ENCODE data around the gene ARL13A. TPM values are rescaled to one million over a fixed set of nuclear protein-coding genes. Genes with fewer than 3 reads are reported as not detected.
"Not testable (repeated sequence)": the region's sequence is repeated elsewhere in the genome, so short reads cannot be mapped to it uniquely, and the experiment has no call there.

The ARL13A gene
- total RNA-seq, 2 experiments from 2014 or later, result not detected

- CTCF ChIA-PET, result no interaction called here
- Mint-ChIP-seq H3K9me3 (ENCODE audit: low read depth) (no peaks in the 10 kb centered on the region), H3K4me1 (no peaks in the 10 kb centered on the region), H3K27me3 (no peaks in the 10 kb centered on the region), H3K4me3 (no peak overlapping the region), H3K36me3 (no peaks in the 10 kb centered on the region), H3K27ac (no peak overlapping the region)
- no peak for ATAC-seq
- no peak for DNase-seq
These were observed 428 bp downstream of the ARL13A start for GRCh38 chrX:100969936-100970335.

- Mint-ChIP-seq H3K4me1 (no peaks in the 10 kb centered on the region), H3K9me3 (ENCODE audit: low read depth) (no peaks in the 10 kb centered on the region), H3K27ac (no peak overlapping the region), H3K4me3 (no peak overlapping the region), H3K36me3 (no peaks in the 10 kb centered on the region), H3K27me3 (no peaks in the 10 kb centered on the region)
- CTCF ChIA-PET, result no interaction called here
- ATAC-seq (no peak), DNase-seq (no peak)
These were observed 3.9 kb downstream of the ARL13A start for GRCh38 chrX:100973411-100973810.

- no peaks in the 10 kb centered on the region for H3K36me3 Mint-ChIP-seq
- H3K27ac Mint-ChIP-seq, result no peak overlapping the region
- CTCF ChIA-PET, result no interaction called here
- H3K27me3 Mint-ChIP-seq, result no peaks in the 10 kb centered on the region
- DNase-seq, result no peak
- ATAC-seq, result no peak
- H3K4me1 Mint-ChIP-seq, result peaks cover 2% of the 10 kb centered on the region
- H3K4me3 Mint-ChIP-seq, result no peak overlapping the region
- no peaks in the 10 kb centered on the region for H3K9me3 Mint-ChIP-seq (ENCODE audit: low read depth)
These were observed 5.7 kb downstream of the ARL13A start for GRCh38 chrX:100975212-100975611.

DNA sequence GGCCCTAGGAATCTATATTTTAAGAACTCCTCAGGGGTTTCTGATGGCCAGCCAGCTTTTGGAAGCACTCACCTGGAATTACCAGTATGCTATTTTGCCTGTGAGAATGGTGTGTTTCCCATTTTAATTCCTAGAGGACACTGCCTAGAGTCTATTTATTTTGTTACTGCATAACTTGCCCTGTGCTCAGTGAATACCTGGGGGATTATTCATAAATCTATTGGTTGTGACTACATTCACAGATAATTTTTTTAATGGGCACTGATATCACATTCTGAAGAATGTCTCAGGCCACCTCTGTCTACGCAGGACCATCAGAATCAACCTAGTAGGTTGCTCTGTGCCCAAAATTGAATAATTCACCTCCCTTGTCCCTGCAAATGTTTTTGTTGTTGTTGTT is 6.7 kb downstream of the ARL13A start:
- no peak for ATAC-seq
- no peak overlapping the region for H3K27ac Mint-ChIP-seq
- no peaks in the 10 kb centered on the region for H3K27me3 Mint-ChIP-seq
- H3K4me3 Mint-ChIP-seq, result no peak overlapping the region
- DNase-seq, result no peak
- CTCF ChIA-PET, result no interaction called here
- H3K36me3 Mint-ChIP-seq, result no peaks in the 10 kb centered on the region
- H3K4me1 Mint-ChIP-seq, result peaks cover 2% of the 10 kb centered on the region
- H3K9me3 Mint-ChIP-seq (ENCODE audit: low read depth), result no peaks in the 10 kb centered on the region

- DNase-seq (no peak), ATAC-seq (no peak)
- no peak overlapping the region for H3K4me3 Mint-ChIP-seq
- H3K36me3 Mint-ChIP-seq, result peaks cover 1% of the 10 kb centered on the region
- H3K27ac Mint-ChIP-seq, result no peak overlapping the region
- no peaks in the 10 kb centered on the region for H3K27me3 Mint-ChIP-seq
- no peaks in the 10 kb centered on the region for H3K9me3 Mint-ChIP-seq (ENCODE audit: low read depth)
- H3K4me1 Mint-ChIP-seq, result peaks cover 2% of the 10 kb centered on the region
- CTCF ChIA-PET, result no interaction called here
These were observed 10.5 kb downstream of the ARL13A start for GRCh38 chrX:100979881-100980607.

DNA sequence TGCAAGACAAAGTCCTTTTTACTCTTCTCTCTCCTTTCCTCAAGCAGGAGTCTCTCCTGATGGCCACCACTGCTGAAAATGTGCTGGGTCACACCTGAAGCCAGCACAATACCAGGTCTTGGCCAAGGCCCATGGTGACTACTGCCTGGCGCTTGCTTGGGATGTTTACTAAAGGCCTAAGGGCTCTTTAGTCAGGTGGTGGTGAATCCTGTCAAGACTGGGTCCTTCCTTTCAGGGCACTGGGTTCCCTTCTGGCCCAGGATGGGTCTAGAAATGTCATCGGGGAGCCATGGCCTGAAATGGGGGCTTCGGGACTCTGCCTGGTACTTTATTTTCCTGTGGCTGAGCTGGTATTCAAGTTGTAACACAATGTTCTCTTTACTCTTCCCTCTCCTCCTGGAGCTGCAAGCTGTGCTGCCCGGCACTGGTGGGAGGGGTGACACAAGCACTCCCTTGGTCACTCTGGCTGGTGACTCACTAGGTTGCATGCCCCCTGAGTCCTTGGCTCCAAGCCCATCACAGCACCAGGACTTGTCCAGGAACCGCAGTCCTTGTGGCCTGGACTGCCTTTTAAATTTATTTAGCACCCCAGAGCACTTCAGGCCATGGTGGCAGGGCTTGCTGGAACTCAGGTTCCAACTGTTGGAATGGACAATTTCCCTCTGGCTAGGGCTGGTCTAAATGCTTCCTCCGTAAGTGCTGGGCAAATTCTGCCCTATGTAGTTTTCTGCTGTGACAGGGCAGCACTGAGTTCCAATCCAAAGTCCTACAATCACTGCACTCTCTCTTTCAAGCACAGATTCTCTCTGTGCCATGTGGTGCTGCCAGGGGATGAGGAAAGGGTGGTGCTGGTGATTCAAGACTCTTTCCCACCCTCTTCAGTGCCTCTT is 11.3 kb downstream of the ARL13A start:
- H3K9me3 Mint-ChIP-seq (ENCODE audit: low read depth), result no peaks in the 10 kb centered on the region
- peaks cover 1% of the 10 kb centered on the region for H3K36me3 Mint-ChIP-seq
- CTCF ChIA-PET, result no interaction called here
- no peaks in the 10 kb centered on the region for H3K27me3 Mint-ChIP-seq
- peaks cover 2% of the 10 kb centered on the region for H3K4me1 Mint-ChIP-seq
- H3K27ac Mint-ChIP-seq, result no peak overlapping the region
- no peak overlapping the region for H3K4me3 Mint-ChIP-seq
- ATAC-seq (no peak), DNase-seq (no peak)

DNA sequence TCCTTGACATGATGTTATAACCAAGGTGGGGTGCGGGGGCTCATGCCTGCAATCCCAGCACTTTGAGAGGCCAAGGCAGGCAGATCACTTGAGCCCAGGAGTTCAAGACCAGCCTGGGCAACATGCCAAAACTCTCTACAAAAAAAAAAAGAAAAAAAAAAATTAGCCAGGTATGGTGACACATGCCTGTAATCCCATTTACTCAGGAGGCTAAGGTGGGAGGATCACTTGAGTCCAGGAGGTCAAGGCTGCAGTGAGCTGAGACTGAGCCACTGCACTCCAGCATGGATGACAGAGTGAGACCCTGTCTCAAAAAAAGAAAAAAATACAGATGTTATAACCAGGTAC is 12.0 kb downstream of the ARL13A start:
- H3K4me1 Mint-ChIP-seq; DNase-seq; ATAC-seq; H3K27ac Mint-ChIP-seq; H3K9me3 Mint-ChIP-seq (ENCODE audit: low read depth); H3K27me3 Mint-ChIP-seq; H3K36me3 Mint-ChIP-seq; H3K4me3 Mint-ChIP-seq: not testable (repeated sequence)
- CTCF ChIA-PET, result interaction anchor here (0.7 kb wide), 1 partner anchor 1024 kb away, joined by 3 read pairs; no protein-coding TSS in a partner anchor

GRCh38 chrX:100984818-100985217 is 15.3 kb downstream of the ARL13A start:
- H3K4me1 Mint-ChIP-seq, result peaks cover under 1% of the 10 kb centered on the region
- no peak overlapping the region for H3K4me3 Mint-ChIP-seq
- no peak overlapping the region for H3K27ac Mint-ChIP-seq
- CTCF ChIA-PET, result no interaction called here
- peaks cover 2% of the 10 kb centered on the region for H3K36me3 Mint-ChIP-seq
- DNase-seq (no peak), ATAC-seq (no peak)
- H3K27me3 Mint-ChIP-seq, result no peaks in the 10 kb centered on the region
- H3K9me3 Mint-ChIP-seq (ENCODE audit: low read depth), result no peaks in the 10 kb centered on the region

DNA sequence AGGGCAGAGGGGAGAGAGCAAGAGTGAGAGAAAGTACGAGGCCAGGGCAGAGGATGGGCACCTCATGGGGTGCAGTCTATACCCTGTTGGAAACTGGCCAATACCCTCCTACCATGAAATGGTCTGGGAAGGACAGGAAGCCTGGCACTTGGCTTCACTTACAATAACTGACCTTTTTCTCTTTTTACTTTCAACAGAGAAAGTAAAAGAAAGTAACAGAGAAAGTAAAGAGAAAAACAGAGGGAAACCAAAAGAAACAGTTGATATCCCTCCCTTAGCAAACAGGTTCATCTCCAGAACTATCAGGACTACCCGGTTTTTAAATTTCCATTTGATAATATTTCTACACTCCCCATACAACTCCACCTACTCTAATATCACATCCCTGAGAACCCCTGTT is 20.6 kb downstream of the ARL13A start:
- Mint-ChIP-seq H3K36me3 (peaks cover 8% of the 10 kb centered on the region), H3K4me3 (no peak overlapping the region), H3K27me3 (no peaks in the 10 kb centered on the region), H3K27ac (no peak overlapping the region), H3K4me1 (peaks cover 13% of the 10 kb centered on the region), H3K9me3 (ENCODE audit: low read depth) (no peaks in the 10 kb centered on the region)
- DNase-seq (no peak), ATAC-seq (no peak)
- CTCF ChIA-PET, result no interaction called here

GRCh38 chrX:100994352-100995281 is 25.1 kb downstream of the ARL13A start:
- Mint-ChIP-seq H3K9me3 (ENCODE audit: low read depth) (no peaks in the 10 kb centered on the region), H3K36me3 (peaks cover 12% of the 10 kb centered on the region), H3K27ac (peak overlapping the region; percentile 54), H3K4me3 (no peak overlapping the region), H3K4me1 (peaks cover 18% of the 10 kb centered on the region), H3K27me3 (no peaks in the 10 kb centered on the region)
- DNase-seq (no peak), ATAC-seq (peak; percentile 85)
- CTCF ChIA-PET, result no interaction called here

DNA sequence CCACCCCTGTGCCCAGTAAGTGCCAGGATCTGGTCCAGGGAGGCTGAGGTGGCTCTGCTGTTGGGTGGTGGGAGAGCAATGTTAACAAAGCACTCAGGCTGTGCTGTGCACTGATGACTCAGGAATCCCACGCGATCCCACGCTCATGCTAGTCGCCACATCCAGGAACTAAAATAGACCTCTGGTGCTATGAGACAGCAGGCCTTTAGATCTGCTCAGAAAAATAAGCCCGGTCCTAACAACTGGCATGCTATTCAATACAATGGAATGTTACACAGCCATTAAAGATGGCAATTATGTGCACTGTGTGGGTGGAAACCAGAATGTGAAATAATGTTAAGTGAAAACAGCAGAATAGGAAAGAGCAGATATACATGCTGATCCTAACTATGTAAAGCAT is 26.0 kb downstream of the ARL13A start:
- peak; percentile 39 for DNase-seq
- Mint-ChIP-seq H3K27me3 (no peaks in the 10 kb centered on the region), H3K9me3 (ENCODE audit: low read depth) (no peaks in the 10 kb centered on the region), H3K27ac (no peak overlapping the region), H3K36me3 (peaks cover 12% of the 10 kb centered on the region), H3K4me1 (peaks cover 18% of the 10 kb centered on the region), H3K4me3 (no peak overlapping the region)
- ATAC-seq, result no peak
- CTCF ChIA-PET, result no interaction called here

DNA sequence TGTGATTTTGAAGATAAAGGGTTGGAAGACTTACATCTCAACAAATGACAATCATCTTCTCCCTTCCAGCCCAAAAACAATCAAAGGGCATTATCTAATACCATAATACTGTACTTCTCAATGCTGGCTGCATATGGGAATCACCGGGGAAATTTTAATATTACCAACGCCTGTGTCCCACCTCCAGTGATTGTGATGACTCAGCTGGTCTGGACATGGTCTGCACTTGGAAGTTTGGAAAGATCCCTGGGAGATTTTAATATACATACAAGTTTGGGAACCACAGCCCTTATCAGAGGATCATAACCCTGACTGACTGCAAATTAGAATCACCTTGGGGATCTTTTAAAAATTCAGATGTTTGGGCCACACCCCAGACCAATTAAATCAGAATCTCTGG is 29.9 kb downstream of the ARL13A start:
- ATAC-seq (no peak), DNase-seq (no peak)
- Mint-ChIP-seq H3K4me3 (no peak overlapping the region), H3K4me1 (peaks cover 12% of the 10 kb centered on the region), H3K36me3 (peaks cover 10% of the 10 kb centered on the region), H3K9me3 (ENCODE audit: low read depth) (no peaks in the 10 kb centered on the region), H3K27me3 (no peaks in the 10 kb centered on the region), H3K27ac (no peak overlapping the region)
- CTCF ChIA-PET, result no interaction called here

GRCh38 chrX:101009090-101009489 is 39.6 kb downstream of the ARL13A start:
- ATAC-seq, result no peak
- no peaks in the 10 kb centered on the region for H3K4me1 Mint-ChIP-seq
- H3K27ac Mint-ChIP-seq, result no peak overlapping the region
- CTCF ChIA-PET, result no interaction called here
- peaks cover 17% of the 10 kb centered on the region for H3K36me3 Mint-ChIP-seq
- no peak overlapping the region for H3K4me3 Mint-ChIP-seq
- no peaks in the 10 kb centered on the region for H3K27me3 Mint-ChIP-seq
- H3K9me3 Mint-ChIP-seq (ENCODE audit: low read depth), result no peaks in the 10 kb centered on the region
- DNase-seq, result no peak

All from activated CD8-positive, alpha-beta memory T cell treated with anti-CD3 and anti-CD28 coated beads, Interleukin-2, amount 10 ng/mL, durations not matched to agents 7 days and 5 days (primary cell).